Adrenal gland (tissue), 5 donors: ENCODE data around the gene MDM4.

ENCODE experiments used
- POLR2A ChIP-seq, 2 donors: fragments of 450-650 bp; IDR thresholded peaks; one replicate each; pipeline ENCODE4 v1.6.1; 2017; ENCODE audit warnings: antibody characterized with exemption in 2 of 2, mild to moderate bottlenecking in 2 of 2, moderate library complexity in 1 of 2
- TF ChIP-seq, protein P1 (sequence below), 6 experiments: fragments of 450-650 bp in 4 of 6; fragments of 200-600 bp in 2 of 6; sonication (generic) in 1 of 6; IDR thresholded peaks; 1 replicate in 5 of 6; 2 replicates in 1 of 6; pipeline versions ENCODE4 v1.5.1 to v1.8.0; 2016 to 2021; ENCODE audit warnings: antibody characterized with exemption in 6 of 6, mild to moderate bottlenecking in 2 of 6, moderate library complexity in 1 of 6
- donor health status: DM: no; HTN: no; CAD: no.

DNA sequence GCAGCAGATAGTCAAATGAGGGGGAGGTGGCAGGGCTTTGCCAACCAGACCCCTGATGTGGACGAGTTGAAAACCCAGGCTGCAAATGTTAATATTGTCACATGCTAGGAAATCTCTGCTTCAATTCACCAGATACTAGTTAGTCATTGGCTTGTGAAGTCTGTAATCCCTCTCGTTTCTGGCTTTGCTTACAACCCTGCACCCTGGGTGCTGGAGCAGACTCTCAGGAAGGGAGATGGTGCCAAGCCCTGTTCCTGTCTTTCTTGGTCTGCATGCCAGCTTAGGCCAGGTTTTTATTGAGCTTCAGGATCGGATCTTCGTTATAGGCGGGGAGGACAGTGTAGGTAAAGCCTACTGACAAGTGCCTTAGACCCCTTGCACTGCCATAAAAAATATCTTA, 53.3 kb downstream of the MDM4 start:
- TF ChIP-seq POLR2A (IDR thresholded peaks at IDR 0.05), result no peak
- TF ChIP-seq, protein P1, sequence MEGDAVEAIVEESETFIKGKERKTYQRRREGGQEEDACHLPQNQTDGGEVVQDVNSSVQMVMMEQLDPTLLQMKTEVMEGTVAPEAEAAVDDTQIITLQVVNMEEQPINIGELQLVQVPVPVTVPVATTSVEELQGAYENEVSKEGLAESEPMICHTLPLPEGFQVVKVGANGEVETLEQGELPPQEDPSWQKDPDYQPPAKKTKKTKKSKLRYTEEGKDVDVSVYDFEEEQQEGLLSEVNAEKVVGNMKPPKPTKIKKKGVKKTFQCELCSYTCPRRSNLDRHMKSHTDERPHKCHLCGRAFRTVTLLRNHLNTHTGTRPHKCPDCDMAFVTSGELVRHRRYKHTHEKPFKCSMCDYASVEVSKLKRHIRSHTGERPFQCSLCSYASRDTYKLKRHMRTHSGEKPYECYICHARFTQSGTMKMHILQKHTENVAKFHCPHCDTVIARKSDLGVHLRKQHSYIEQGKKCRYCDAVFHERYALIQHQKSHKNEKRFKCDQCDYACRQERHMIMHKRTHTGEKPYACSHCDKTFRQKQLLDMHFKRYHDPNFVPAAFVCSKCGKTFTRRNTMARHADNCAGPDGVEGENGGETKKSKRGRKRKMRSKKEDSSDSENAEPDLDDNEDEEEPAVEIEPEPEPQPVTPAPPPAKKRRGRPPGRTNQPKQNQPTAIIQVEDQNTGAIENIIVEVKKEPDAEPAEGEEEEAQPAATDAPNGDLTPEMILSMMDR (IDR thresholded peaks at IDR 0.05), result no peak
